Activated naive CD8-positive, alpha-beta T cell treated with anti-CD3 and anti-CD28 coated beads, Interleukin-2, amount 10 ng/mL, durations not matched to agents 7 days and 5 days (primary cell): ENCODE data around the gene TCP1. TPM values are rescaled to one million over a fixed set of nuclear protein-coding genes. Genes with fewer than 3 reads are reported as not detected.
"Not testable (repeated sequence)": the region's sequence is repeated elsewhere in the genome, so short reads cannot be mapped to it uniquely, and the experiment has no call there.

Experiments used
- ATAC-seq: fragments of 150-1000 bp; cut with Tn5 transposase; one replicate; pipeline ENCODE4 v1.10.0; 2021; ENCODE audit warnings: low read depth, moderate library complexity
- POLR2A ChIA-PET: fragments of 350-600 bp; sonication (Branson Sonifier 250); formaldehyde crosslinking; loops from one replicate; lab custom pipeline; 2021; ENCODE audit warnings: antibody characterized with exemption; lab: Charles Lee
- DNase-seq: peaks from one replicate; pipeline ENCODE4 v3.0.0; 2021
- H3K27ac Mint-ChIP-seq: one replicate; pipeline ENCODE4 v1.8.0; 2022; ENCODE audit warnings: mild to moderate bottlenecking, mixed read lengths
- H3K27me3 Mint-ChIP-seq: one replicate; pipeline ENCODE4 v1.8.0; 2022; ENCODE audit warnings: mild to moderate bottlenecking, moderate library complexity, mixed read lengths
- H3K36me3 Mint-ChIP-seq: one replicate; pipeline ENCODE4 v1.8.0; 2021; ENCODE audit warnings: mild to moderate bottlenecking, mixed read lengths
- H3K4me1 Mint-ChIP-seq: one replicate; pipeline ENCODE4 v1.8.0; 2021; ENCODE audit warnings: mixed read lengths
- H3K4me3 Mint-ChIP-seq: one replicate; pipeline ENCODE4 v1.8.0; 2022; ENCODE audit warnings: mild to moderate bottlenecking, moderate library complexity, mixed read lengths
- H3K9me3 Mint-ChIP-seq: one replicate; pipeline ENCODE4 v1.8.0; 2021; ENCODE audit warnings: mixed read lengths
- total RNA-seq, 2 experiments: library from RNA; stranded (reverse); gene quantifications; one replicate each; pipeline ENCODE4 v1.2.3, GENCODE V29; 2021

TCP1 gene
- total RNA-seq, 2 experiments from 2014 or later, result 181 to 197 TPM

DNA sequence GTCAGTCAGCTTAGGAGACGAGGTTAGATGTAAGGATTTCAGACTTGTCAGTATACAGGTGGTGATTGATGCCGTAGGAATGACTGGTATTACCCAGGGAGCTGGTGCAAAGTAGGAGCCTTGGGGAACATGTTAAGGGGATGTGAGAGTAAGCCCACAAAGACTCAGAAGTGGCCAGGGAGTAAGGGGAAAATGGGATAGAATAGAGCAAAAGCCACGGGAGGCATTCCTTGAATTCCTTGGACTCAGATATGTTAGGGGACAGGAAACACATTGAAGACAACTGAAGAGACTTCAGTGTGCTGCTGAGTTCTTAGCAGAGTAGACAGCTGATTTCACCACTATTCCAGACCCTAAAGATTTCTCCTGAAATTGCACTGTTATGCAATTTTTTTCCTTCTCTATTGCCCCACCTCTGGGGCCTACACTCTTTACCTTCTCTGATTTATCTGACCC, 28.8 kb downstream of the TCP1 start:
- Mint-ChIP-seq H3K36me3 (peaks cover 31% of the 10 kb centered on the region), H3K9me3 (no peaks in the 10 kb centered on the region), H3K4me3 (peak overlapping the region; percentile 89), H3K4me1 (peaks cover 27% of the 10 kb centered on the region), H3K27me3 (no peaks in the 10 kb centered on the region), H3K27ac (peak overlapping the region; percentile 95)
- DNase-seq, result no peak
- POLR2A ChIA-PET, result interaction anchor here (1.1 to 4.7 kb wide), 4 partner anchors 29 to 67 kb away, joined by 5 to 44 read pairs (median 28); partner anchors contain the start of genes MRPL18, SOD2, TCP1 and WTAP
- ATAC-seq, result no peak

DNA sequence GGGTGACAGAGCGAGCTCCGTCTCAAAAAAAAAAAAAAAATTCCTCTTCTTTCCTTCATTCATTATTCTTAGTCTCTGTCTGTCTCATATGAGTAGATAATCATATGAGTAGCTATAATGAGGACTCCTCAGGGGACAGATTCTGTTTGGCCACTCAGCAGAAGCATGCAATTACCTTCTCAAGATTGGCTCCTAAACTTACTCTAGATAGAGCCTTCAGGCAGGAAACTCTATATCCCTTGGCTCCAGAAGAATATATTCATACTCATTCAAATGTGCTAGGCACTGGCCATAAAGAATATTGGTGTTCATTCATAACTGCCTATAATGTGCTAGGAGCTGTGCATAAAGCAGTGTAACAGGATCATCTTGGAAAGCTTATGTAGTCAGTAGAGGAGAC, 29.8 kb downstream of the TCP1 start:
- ATAC-seq (no peak), DNase-seq (no peak)
- peak overlapping the region; percentile 26 for H3K4me3 Mint-ChIP-seq
- peaks cover 35% of the 10 kb centered on the region for H3K36me3 Mint-ChIP-seq
- no peaks in the 10 kb centered on the region for H3K9me3 Mint-ChIP-seq
- H3K4me1 Mint-ChIP-seq, result peaks cover 26% of the 10 kb centered on the region
- no peaks in the 10 kb centered on the region for H3K27me3 Mint-ChIP-seq
- H3K27ac Mint-ChIP-seq, result peak overlapping the region; percentile 74
- POLR2A ChIA-PET, result interaction anchor here (4.2 to 4.7 kb wide), 2 partner anchors 30 to 32 kb away, joined by 43 to 44 read pairs; partner anchors contain the start of genes MRPL18, TCP1 and WTAP

GRCh38 chr6:159758031-159759001, 31.1 kb downstream of the TCP1 start:
- POLR2A ChIA-PET, result interaction anchor here (4.7 kb wide), 1 partner anchor 32 kb away, joined by 44 read pairs; the partner anchor contains the start of genes MRPL18 and TCP1

DNA sequence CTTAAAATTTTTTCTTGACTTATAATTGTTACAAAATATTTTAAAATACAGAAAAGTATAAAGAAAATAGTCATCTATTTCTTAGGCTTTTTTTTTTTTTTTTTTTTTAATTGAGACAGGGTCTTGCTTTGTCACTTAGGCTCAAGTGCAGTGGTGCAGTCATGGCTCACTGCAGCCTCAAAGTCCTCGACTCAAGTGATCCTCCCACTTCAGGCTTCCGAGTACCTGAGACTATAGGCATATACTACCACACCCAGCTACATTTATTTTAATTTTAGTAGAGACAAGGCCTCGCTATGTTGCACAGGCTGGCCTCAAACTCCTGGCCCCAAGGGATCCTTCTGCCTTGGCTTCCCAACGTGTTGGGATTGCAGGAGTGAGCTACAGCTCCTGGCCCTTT, 32.9 kb downstream of the TCP1 start:
- H3K9me3 Mint-ChIP-seq, result no peaks in the 10 kb centered on the region
- H3K36me3 Mint-ChIP-seq, result peaks cover 44% of the 10 kb centered on the region
- H3K27ac Mint-ChIP-seq, result no peak overlapping the region
- DNase-seq (no peak), ATAC-seq (no peak)
- no peak overlapping the region for H3K4me3 Mint-ChIP-seq
- H3K27me3 Mint-ChIP-seq, result no peaks in the 10 kb centered on the region
- POLR2A ChIA-PET, result interaction anchor here (1.7 kb wide), 1 partner anchor 33 kb away, joined by 4 read pairs; the partner anchor contains the start of gene TCP1
- H3K4me1 Mint-ChIP-seq, result peaks cover 23% of the 10 kb centered on the region

More at GRCh38 chr6:159758031-159759001, 31.1 kb downstream of the TCP1 start:
- ATAC-seq (no peak), DNase-seq (no peak)
- peaks cover 27% of the 10 kb centered on the region for H3K4me1 Mint-ChIP-seq
- no peaks in the 10 kb centered on the region for H3K9me3 Mint-ChIP-seq
- H3K4me3 Mint-ChIP-seq, result no peak overlapping the region
- peaks cover 40% of the 10 kb centered on the region for H3K36me3 Mint-ChIP-seq
- no peaks in the 10 kb centered on the region for H3K27me3 Mint-ChIP-seq
- H3K27ac Mint-ChIP-seq, result peak overlapping the region; percentile 27

DNA sequence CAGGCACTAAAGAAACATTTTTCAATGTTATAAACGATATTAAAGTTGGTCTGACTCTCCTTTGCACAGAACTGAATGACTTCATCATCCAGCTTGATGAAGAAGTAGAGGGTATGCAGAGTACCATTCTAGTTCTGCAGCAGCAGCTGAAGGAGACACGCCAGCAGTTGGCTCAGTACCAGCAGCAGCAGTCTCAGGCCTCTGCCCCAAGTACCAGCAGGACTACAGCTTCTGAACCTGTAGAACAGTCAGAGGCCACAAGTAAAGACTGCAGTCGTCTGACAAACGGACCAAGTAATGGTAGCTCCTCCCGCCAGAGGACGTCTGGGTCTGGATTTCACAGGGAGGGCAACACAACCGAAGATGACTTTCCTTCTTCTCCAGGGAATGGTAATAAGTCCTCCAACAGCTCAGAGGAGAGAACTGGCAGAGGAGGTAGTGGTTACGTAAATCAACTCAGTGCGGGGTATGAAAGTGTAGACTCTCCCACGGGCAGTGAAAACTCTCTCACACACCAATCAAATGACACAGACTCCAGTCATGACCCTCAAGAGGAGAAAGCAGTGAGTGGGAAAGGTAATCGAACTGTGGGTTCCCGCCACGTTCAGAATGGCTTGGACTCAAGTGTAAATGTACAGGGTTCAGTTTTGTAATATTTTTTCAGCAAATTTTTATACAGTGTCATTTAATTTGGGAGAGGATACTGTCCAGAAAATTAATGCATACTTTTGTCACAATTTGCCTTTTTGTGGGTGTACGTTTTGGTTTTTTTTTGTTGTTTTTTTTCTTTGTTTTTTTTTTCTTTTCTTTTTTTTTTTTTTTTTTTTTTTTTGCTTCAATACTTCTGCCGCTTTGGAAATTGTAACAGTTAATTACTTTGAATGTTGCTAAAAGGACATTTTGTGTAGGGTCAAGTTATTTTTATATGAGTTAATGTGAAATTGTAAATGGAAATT, 34.2 kb downstream of the TCP1 start:
- H3K27ac Mint-ChIP-seq, result peak overlapping the region; percentile 10
- no peak for ATAC-seq
- H3K9me3 Mint-ChIP-seq, result no peaks in the 10 kb centered on the region
- no peaks in the 10 kb centered on the region for H3K27me3 Mint-ChIP-seq
- DNase-seq, result no peak
- peaks cover 44% of the 10 kb centered on the region for H3K36me3 Mint-ChIP-seq
- H3K4me1 Mint-ChIP-seq, result peaks cover 13% of the 10 kb centered on the region
- H3K4me3 Mint-ChIP-seq, result no peak overlapping the region
- POLR2A ChIA-PET, result no interaction called here

- POLR2A ChIA-PET, result no interaction called here
- no peak overlapping the region for H3K27ac Mint-ChIP-seq
- ATAC-seq (no peak), DNase-seq (no peak)
- H3K36me3 Mint-ChIP-seq, result peaks cover 43% of the 10 kb centered on the region
- H3K9me3 Mint-ChIP-seq, result no peaks in the 10 kb centered on the region
- no peak overlapping the region for H3K4me3 Mint-ChIP-seq
- no peaks in the 10 kb centered on the region for H3K27me3 Mint-ChIP-seq
- peaks cover 8% of the 10 kb centered on the region for H3K4me1 Mint-ChIP-seq
Observed at GRCh38 chr6:159754401-159754800, 35.0 kb downstream of the TCP1 start.

DNA sequence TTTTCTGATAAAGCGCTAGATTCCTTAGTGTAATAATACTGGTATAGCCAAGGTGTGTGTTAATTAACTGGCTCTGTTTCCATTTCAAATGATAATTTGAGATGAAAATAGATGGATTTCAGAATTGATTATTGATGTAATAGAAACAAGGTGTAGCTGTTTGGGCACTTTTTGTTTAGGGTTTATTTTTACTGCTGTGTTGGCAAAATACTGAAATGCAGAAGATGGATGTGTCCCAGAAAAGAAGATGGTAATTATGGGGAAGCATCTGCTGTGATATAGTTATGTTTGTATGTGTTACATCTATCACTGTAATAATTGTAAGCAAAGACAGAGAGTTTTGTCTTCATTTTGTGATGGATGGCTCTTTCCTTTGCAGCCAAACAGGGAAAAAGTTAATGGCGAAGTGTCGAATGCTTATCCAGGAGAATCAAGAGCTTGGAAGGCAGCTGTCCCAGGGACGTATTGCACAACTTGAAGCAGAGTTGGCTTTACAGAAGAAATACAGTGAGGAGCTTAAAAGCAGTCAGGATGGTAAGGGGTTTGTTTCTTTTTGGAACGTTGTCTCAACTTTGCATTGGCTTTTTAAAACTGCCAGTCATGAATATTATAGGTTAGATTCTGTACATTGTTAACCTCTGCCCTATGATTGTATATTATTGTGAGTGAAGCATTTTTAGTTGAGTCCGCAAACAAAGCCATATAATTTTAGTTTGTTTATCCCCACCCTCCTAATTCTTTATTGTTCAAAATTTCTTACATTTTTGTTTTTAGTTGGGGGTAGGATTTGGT, 36.1 kb downstream of the TCP1 start:
- POLR2A ChIA-PET, result interaction anchor here (0.9 kb wide), 1 partner anchor 8 kb away, joined by 4 read pairs; the partner anchor contains the start of gene ACAT2
- DNase-seq (no peak), ATAC-seq (no peak)
- H3K36me3 Mint-ChIP-seq, result peaks cover 41% of the 10 kb centered on the region
- peaks cover 4% of the 10 kb centered on the region for H3K4me1 Mint-ChIP-seq
- H3K27ac Mint-ChIP-seq, result no peak overlapping the region
- no peaks in the 10 kb centered on the region for H3K9me3 Mint-ChIP-seq
- H3K4me3 Mint-ChIP-seq, result no peak overlapping the region
- H3K27me3 Mint-ChIP-seq, result no peaks in the 10 kb centered on the region

DNA sequence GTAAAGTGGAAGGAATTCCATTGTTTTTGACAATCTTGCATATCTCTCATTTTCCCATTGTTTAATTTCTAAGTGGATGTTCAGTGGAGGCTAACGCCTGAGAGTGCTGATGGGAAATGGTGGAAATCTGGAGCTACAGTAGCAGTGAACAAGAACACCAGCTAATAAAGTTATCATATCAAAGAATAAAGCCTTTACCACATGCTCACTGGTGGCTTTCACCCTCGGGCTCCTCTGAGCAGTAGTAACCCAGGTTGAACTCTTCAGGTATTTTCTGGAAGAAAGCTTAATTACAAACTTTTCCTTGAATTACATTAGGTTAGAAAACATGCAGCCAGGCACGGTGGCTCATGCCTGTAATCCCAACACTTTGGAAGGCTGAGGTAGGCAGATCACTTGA, 38.0 kb downstream of the TCP1 start:
- Mint-ChIP-seq H3K27ac (no peak overlapping the region), H3K36me3 (peaks cover 37% of the 10 kb centered on the region), H3K4me1 (peaks cover 4% of the 10 kb centered on the region), H3K9me3 (no peaks in the 10 kb centered on the region), H3K27me3 (no peaks in the 10 kb centered on the region), H3K4me3 (no peak overlapping the region)
- DNase-seq (no peak), ATAC-seq (no peak)
- POLR2A ChIA-PET, result interaction anchor here (1.5 to 1.9 kb wide), 2 partner anchors 24 to 38 kb away, joined by 4 to 8 read pairs; partner anchors contain the start of genes TCP1 and WTAP

- H3K9me3 Mint-ChIP-seq, H3K27ac Mint-ChIP-seq, DNase-seq, H3K27me3 Mint-ChIP-seq, POLR2A ChIA-PET, ATAC-seq, H3K4me3 Mint-ChIP-seq: not testable (repeated sequence)
- Mint-ChIP-seq H3K36me3 (peaks cover 35% of the 10 kb centered on the region), H3K4me1 (peaks cover 12% of the 10 kb centered on the region)
Observed at GRCh38 chr6:159748127-159748526, 41.3 kb downstream of the TCP1 start.

- DNase-seq (no peak), ATAC-seq (no peak)
- POLR2A ChIA-PET, result no interaction called here
- Mint-ChIP-seq H3K27me3 (no peaks in the 10 kb centered on the region), H3K9me3 (no peaks in the 10 kb centered on the region), H3K4me3 (no peak overlapping the region), H3K4me1 (peaks cover 12% of the 10 kb centered on the region), H3K36me3 (peaks cover 35% of the 10 kb centered on the region), H3K27ac (no peak overlapping the region)
Observed at GRCh38 chr6:159746759-159747158, 42.6 kb downstream of the TCP1 start.

DNA sequence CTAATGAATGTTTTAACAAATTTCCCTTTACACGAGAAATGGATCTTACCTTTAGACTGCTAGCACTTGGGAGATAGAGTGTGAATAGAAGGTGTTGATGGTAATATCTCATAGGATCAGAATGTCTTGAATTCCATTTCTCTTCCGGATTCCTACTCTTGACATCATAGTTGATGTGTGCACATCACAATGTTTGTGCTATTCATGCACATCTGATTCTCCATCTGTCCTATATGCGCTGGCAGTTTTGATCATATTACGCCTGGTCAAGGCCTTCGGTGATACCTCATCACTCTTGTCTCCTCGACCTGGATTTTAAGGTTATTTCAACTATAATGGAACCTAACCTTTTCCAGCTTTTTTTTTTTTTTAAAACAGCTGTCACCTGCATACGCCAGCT, 44.3 kb downstream of the TCP1 start:
- POLR2A ChIA-PET, result no interaction called here
- Mint-ChIP-seq H3K9me3 (no peaks in the 10 kb centered on the region), H3K27me3 (no peaks in the 10 kb centered on the region), H3K36me3 (peaks cover 39% of the 10 kb centered on the region), H3K27ac (no peak overlapping the region), H3K4me1 (peaks cover 15% of the 10 kb centered on the region), H3K4me3 (no peak overlapping the region)
- no peak for ATAC-seq
- no peak for DNase-seq

DNA sequence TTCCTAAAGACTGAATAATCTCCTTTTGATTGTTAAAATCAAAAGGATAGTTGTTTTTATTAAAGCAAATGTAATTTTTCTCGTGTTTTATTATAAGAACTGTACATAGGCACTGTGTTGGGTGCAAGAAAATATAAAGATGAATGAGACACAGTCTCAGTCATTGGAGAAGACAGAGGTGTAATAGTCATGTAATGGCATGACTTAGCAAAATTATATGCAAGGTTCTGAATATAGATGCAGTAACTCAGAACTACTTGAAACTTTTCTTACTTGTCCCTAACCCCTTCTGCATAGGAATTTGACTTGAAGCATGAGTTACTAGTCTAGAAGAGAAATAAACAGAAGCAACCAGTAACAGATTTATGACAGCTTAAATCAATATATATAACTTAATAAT, 47.2 kb downstream of the TCP1 start:
- DNase-seq (no peak), ATAC-seq (no peak)
- Mint-ChIP-seq H3K27ac (no peak overlapping the region), H3K9me3 (no peaks in the 10 kb centered on the region), H3K4me1 (peaks cover 22% of the 10 kb centered on the region), H3K36me3 (peaks cover 29% of the 10 kb centered on the region), H3K27me3 (no peaks in the 10 kb centered on the region), H3K4me3 (no peak overlapping the region)
- POLR2A ChIA-PET, result no interaction called here
